CD4-positive, alpha-beta T cell treated with Interferon gamma for 1 hour (primary cell): ENCODE measurements around the gene FES.

ENCODE experiments used
- DNase-seq: peaks from one replicate; pipeline ENCODE4 v3.0.0-alpha.2; 2020

The FES gene

GRCh38 chr15:90877315-90877714 is 7.0 kb upstream of the FES start:
- no peak for DNase-seq

- DNase-seq: no peak
Observed at GRCh38 chr15:90877996-90878395, 6.3 kb upstream of the FES start.

- DNase-seq: no peak
Observed at GRCh38 chr15:90878660-90879059, 5.6 kb upstream of the FES start.

- no peak for DNase-seq
Observed at GRCh38 chr15:90879730-90880366, 4.5 kb upstream of the FES start.

- no peak for DNase-seq
Observed at GRCh38 chr15:90880381-90881145, 3.7 kb upstream of the FES start.

GRCh38 chr15:90881181-90881977 is 2.9 kb upstream of the FES start:
- no peak for DNase-seq

GRCh38 chr15:90881978-90882721 is 2.2 kb upstream of the FES start:
- no peak for DNase-seq

- DNase-seq: no peak
Observed at GRCh38 chr15:90882781-90883525, 1.4 kb upstream of the FES start.

- DNase-seq: no peak
Observed at GRCh38 chr15:90883526-90883975, 753 bp upstream of the FES start.

GRCh38 chr15:90884719-90885431 is 571 bp downstream of the FES start:
- DNase-seq: no peak

GRCh38 chr15:90885432-90886290 is 1.4 kb downstream of the FES start:
- peak; percentile 75 for DNase-seq

GRCh38 chr15:90886291-90886614 is 1.9 kb downstream of the FES start:
- DNase-seq: no peak

GRCh38 chr15:90887037-90887481 is 2.8 kb downstream of the FES start:
- no peak for DNase-seq

GRCh38 chr15:90889313-90889730 is 5.0 kb downstream of the FES start:
- DNase-seq: no peak

- DNase-seq: no peak
Observed at GRCh38 chr15:90889736-90890456, 5.6 kb downstream of the FES start.

GRCh38 chr15:90890839-90891238 is 6.5 kb downstream of the FES start:
- DNase-seq: no peak

GRCh38 chr15:90891346-90891949 is 7.1 kb downstream of the FES start:
- DNase-seq: no peak

GRCh38 chr15:90892023-90892422 is 7.7 kb downstream of the FES start:
- no peak for DNase-seq

- DNase-seq: no peak
Observed at GRCh38 chr15:90892498-90893174, 8.3 kb downstream of the FES start.
